ENCODE measurements around the gene CD302.

DNA sequence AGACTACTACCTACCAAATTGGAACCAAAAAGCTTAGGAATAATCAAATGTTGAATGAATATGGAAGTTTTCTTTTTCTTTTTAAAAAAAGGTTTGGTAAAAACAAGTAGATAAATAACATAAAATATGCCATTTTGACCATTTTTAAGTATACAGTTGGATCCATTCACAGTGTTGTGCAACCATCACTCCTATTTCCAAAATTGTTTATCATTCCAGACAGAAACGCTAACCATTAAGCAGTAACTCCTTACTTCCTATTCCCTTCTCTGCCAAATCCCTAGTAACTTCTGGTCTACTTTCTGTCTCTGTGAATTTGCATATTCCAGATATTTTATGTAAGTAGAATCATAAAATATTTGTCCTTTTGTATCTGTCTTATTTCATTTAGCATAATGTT is 39.8 kb downstream of the CD302 start:
- TF ChIP-seq, protein P1, sequence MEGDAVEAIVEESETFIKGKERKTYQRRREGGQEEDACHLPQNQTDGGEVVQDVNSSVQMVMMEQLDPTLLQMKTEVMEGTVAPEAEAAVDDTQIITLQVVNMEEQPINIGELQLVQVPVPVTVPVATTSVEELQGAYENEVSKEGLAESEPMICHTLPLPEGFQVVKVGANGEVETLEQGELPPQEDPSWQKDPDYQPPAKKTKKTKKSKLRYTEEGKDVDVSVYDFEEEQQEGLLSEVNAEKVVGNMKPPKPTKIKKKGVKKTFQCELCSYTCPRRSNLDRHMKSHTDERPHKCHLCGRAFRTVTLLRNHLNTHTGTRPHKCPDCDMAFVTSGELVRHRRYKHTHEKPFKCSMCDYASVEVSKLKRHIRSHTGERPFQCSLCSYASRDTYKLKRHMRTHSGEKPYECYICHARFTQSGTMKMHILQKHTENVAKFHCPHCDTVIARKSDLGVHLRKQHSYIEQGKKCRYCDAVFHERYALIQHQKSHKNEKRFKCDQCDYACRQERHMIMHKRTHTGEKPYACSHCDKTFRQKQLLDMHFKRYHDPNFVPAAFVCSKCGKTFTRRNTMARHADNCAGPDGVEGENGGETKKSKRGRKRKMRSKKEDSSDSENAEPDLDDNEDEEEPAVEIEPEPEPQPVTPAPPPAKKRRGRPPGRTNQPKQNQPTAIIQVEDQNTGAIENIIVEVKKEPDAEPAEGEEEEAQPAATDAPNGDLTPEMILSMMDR (IDR thresholded peaks at IDR 0.05; ENCODE audit: borderline replicate concordance, extremely low read depth, low read length, poor library complexity, severe bottlenecking): no peak
- TF ChIP-seq EZH2 (IDR thresholded peaks at IDR 0.05; ENCODE audit: borderline replicate concordance, low read depth, low read length, severe bottlenecking): no peak

Measured in DND-41 (cell line).